ENCODE results near the gene SPAG4. TPM values are rescaled to one million over a fixed set of nuclear protein-coding genes. Genes with fewer than 3 reads are reported as not detected.

Gene SPAG4
- total RNA-seq, 1 experiment from 2014 or later = 14.1 TPM

- peaks cover 19% of the 10 kb centered on the region for H3K36me3 ChIP-seq (ENCODE audit: low read depth)
- DNase-seq = peak in 1 of 2 experiments; percentile 54
- ChIA-PET POLR2A (ENCODE audit: unreplicated experiment) (interaction anchor here (0.6 kb wide), 1 partner anchor 10 kb away, joined by 13 read pairs; no protein-coding TSS in a partner anchor), CTCF (interaction anchor here (0.6 kb wide), 1 partner anchor 34 kb away, joined by 6 read pairs; no protein-coding TSS in a partner anchor)
- BruUV-seq (replicated peaks) = no TSS peak
- H3K4me3 ChIP-seq = no peak overlapping the region
- no peaks in the 10 kb centered on the region for H3K79me2 ChIP-seq (ENCODE audit: low read depth)
- H3K27me3 ChIP-seq (ENCODE audit: insufficient read depth, low read depth) = no peaks in the 10 kb centered on the region
- intact Hi-C loops (cut with micrococcal nuclease; ENCODE audit: unreplicated experiment) = no loop called here
- no peaks in the 10 kb centered on the region for H3K9me2 ChIP-seq (ENCODE audit: insufficient read depth)
- no peak for TF ChIP-seq EZH2 (IDR thresholded peaks at IDR 0.05; ENCODE audit: low read depth)
- no peak for TF ChIP-seq CTCF (conservative IDR thresholded peaks at IDR 0.05)
- no peaks in the 10 kb centered on the region for H4K20me1 ChIP-seq (ENCODE audit: insufficient read depth)
- H2AFZ ChIP-seq = no peak overlapping the region
- peak overlapping the region; percentile 26; the same call in 1 of the 2 replicates for H3K4me2 ChIP-seq
- H3K9me3 ChIP-seq (ENCODE audit: insufficient read depth, low read depth) = no peaks in the 10 kb centered on the region
- H3F3A ChIP-seq (ENCODE audit: insufficient read depth, low read depth) = peaks cover 37% of the 10 kb centered on the region
- 0 out of 2 replicates have a peak overlapping the region, but pooled peaks have one; percentile 24 for H3K27ac ChIP-seq
- peaks cover 44% of the 10 kb centered on the region for H3K4me1 ChIP-seq (replicated peaks; ENCODE audit: insufficient read depth)
Observed at GRCh38 chr20:35578469-35578868, 37.2 kb upstream of the SPAG4 start.

- Histone ChIP-seq H3K4me1 (replicated peaks; ENCODE audit: insufficient read depth) (peaks cover 44% of the 10 kb centered on the region), H4K20me1 (ENCODE audit: insufficient read depth) (no peaks in the 10 kb centered on the region), H3K79me2 (ENCODE audit: low read depth) (no peaks in the 10 kb centered on the region), H3K9me2 (ENCODE audit: insufficient read depth) (no peaks in the 10 kb centered on the region), H3K27me3 (ENCODE audit: insufficient read depth, low read depth) (no peaks in the 10 kb centered on the region), H3K4me3 (no peak overlapping the region), H3F3A (ENCODE audit: insufficient read depth, low read depth) (peaks cover 37% of the 10 kb centered on the region), H3K4me2 (no peak overlapping the region), H2AFZ (no peak overlapping the region), H3K9me3 (ENCODE audit: insufficient read depth, low read depth) (no peaks in the 10 kb centered on the region), H3K27ac (no peak overlapping the region), H3K36me3 (ENCODE audit: low read depth) (peaks cover 14% of the 10 kb centered on the region; the same call in 1 of the 2 replicates)
- no peak for DNase-seq
- ChIA-PET POLR2A (ENCODE audit: unreplicated experiment) (interaction anchor here (0.6 kb wide), 1 partner anchor 1316 kb away, joined by 3 read pairs; no protein-coding TSS in a partner anchor), CTCF (no interaction called here)
- BruUV-seq (replicated peaks) = no TSS peak
- TF ChIP-seq EZH2 (IDR thresholded peaks at IDR 0.05; ENCODE audit: low read depth) = no peak
- TF ChIP-seq CTCF (conservative IDR thresholded peaks at IDR 0.05) = no peak
- intact Hi-C loops (cut with micrococcal nuclease; ENCODE audit: unreplicated experiment) = no loop called here
Observed at GRCh38 chr20:35579196-35579595, 36.4 kb upstream of the SPAG4 start.

GRCh38 chr20:35582131-35582530 lies 33.5 kb upstream of the SPAG4 start:
- no peaks in the 10 kb centered on the region for H4K20me1 ChIP-seq (ENCODE audit: insufficient read depth)
- H3K9me2 ChIP-seq (ENCODE audit: insufficient read depth) = no peaks in the 10 kb centered on the region
- no peaks in the 10 kb centered on the region for H3K79me2 ChIP-seq (ENCODE audit: low read depth)
- no peak overlapping the region for H3K4me2 ChIP-seq
- no peaks in the 10 kb centered on the region for H3K27me3 ChIP-seq (ENCODE audit: insufficient read depth, low read depth)
- H3K4me3 ChIP-seq = no peak overlapping the region
- no TSS peak for BruUV-seq (replicated peaks)
- intact Hi-C loops (cut with micrococcal nuclease; ENCODE audit: unreplicated experiment) = no loop called here
- DNase-seq = no peak
- CTCF ChIA-PET = no interaction called here
- no peak overlapping the region for H3K27ac ChIP-seq
- H2AFZ ChIP-seq = no peak overlapping the region
- peaks cover 22% of the 10 kb centered on the region for H3K4me1 ChIP-seq (replicated peaks; ENCODE audit: insufficient read depth)
- POLR2A ChIA-PET (ENCODE audit: unreplicated experiment) = no interaction called here
- H3F3A ChIP-seq (ENCODE audit: insufficient read depth, low read depth) = peaks cover 15% of the 10 kb centered on the region; the same call in 1 of the 2 replicates
- no peak for TF ChIP-seq EZH2 (IDR thresholded peaks at IDR 0.05; ENCODE audit: low read depth)
- TF ChIP-seq CTCF (conservative IDR thresholded peaks at IDR 0.05) = no peak
- H3K9me3 ChIP-seq (ENCODE audit: insufficient read depth, low read depth) = no peaks in the 10 kb centered on the region
- H3K36me3 ChIP-seq (ENCODE audit: low read depth) = 0 out of 2 replicates have a peak, but pooled peaks cover 4% of the 10 kb centered on the region

Data from PC-9 (cell line).